Measurements from ENCODE around the gene FPGS. TPM values are rescaled to one million over a fixed set of nuclear protein-coding genes. Genes with fewer than 3 reads are reported as not detected.

The FPGS gene
- total RNA-seq, 1 donor from 2014 or later = 61.4 TPM

GRCh38 chr9:127768698-127769097 is 34.0 kb upstream of the FPGS start:
- Mint-ChIP-seq H3K9me3 (no peaks in the 10 kb centered on the region), H3K4me1 (peaks cover 39% of the 10 kb centered on the region), H3K36me3 (no peaks in the 10 kb centered on the region), H3K4me3 (no peak overlapping the region), H3K27me3 (ENCODE audit: low read depth) (peaks cover 8% of the 10 kb centered on the region), H3K27ac (peak overlapping the region; percentile 99)
- DNase-seq (ENCODE audit: low spot score in 2 of 2, unreplicated experiment in 2 of 2) = no peak
- TF ChIP-seq CTCF (IDR thresholded peaks at IDR 0.05; ENCODE audit: unreplicated experiment) = no peak

GRCh38 chr9:127769101-127769500 is 33.6 kb upstream of the FPGS start:
- Mint-ChIP-seq H3K27ac (peak overlapping the region; percentile 99), H3K36me3 (no peaks in the 10 kb centered on the region)

GRCh38 chr9:127769929-127770582 is 32.6 kb upstream of the FPGS start:
- H3K9me3 Mint-ChIP-seq = no peaks in the 10 kb centered on the region
- TF ChIP-seq CTCF (IDR thresholded peaks at IDR 0.05; ENCODE audit: unreplicated experiment) = no peak
- H3K27me3 Mint-ChIP-seq (ENCODE audit: low read depth) = peaks cover 2% of the 10 kb centered on the region
- peak overlapping the region; percentile 80 for H3K4me3 Mint-ChIP-seq
- peaks cover 39% of the 10 kb centered on the region for H3K4me1 Mint-ChIP-seq
- DNase-seq (ENCODE audit: low spot score in 2 of 2, unreplicated experiment in 2 of 2) = no peak
- peak overlapping the region; percentile 77 for H3K27ac Mint-ChIP-seq
- no peaks in the 10 kb centered on the region for H3K36me3 Mint-ChIP-seq

More at GRCh38 chr9:127769101-127769500, 33.6 kb upstream of the FPGS start:
- Mint-ChIP-seq H3K9me3 (no peaks in the 10 kb centered on the region), H3K4me3 (no peak overlapping the region), H3K4me1 (peaks cover 39% of the 10 kb centered on the region), H3K27me3 (ENCODE audit: low read depth) (peaks cover 4% of the 10 kb centered on the region)
- no peak for TF ChIP-seq CTCF (IDR thresholded peaks at IDR 0.05; ENCODE audit: unreplicated experiment)
- DNase-seq (ENCODE audit: low spot score in 2 of 2, unreplicated experiment in 2 of 2) = no peak

- H3K4me1 Mint-ChIP-seq = peaks cover 39% of the 10 kb centered on the region
- peak overlapping the region; percentile 80 for H3K4me3 Mint-ChIP-seq
- no peaks in the 10 kb centered on the region for H3K36me3 Mint-ChIP-seq
- peaks cover under 1% of the 10 kb centered on the region for H3K27me3 Mint-ChIP-seq (ENCODE audit: low read depth)
- peak overlapping the region; percentile 77 for H3K27ac Mint-ChIP-seq
- H3K9me3 Mint-ChIP-seq = no peaks in the 10 kb centered on the region
- DNase-seq (ENCODE audit: low spot score in 2 of 2, unreplicated experiment in 2 of 2) = no peak
- no peak for TF ChIP-seq CTCF (IDR thresholded peaks at IDR 0.05; ENCODE audit: unreplicated experiment)
Measured at GRCh38 chr9:127770583-127770904, 32.1 kb upstream of the FPGS start.

GRCh38 chr9:127770905-127771569 is 31.6 kb upstream of the FPGS start:
- H3K9me3 Mint-ChIP-seq = no peaks in the 10 kb centered on the region
- H3K4me3 Mint-ChIP-seq = peak overlapping the region; percentile 80
- H3K27ac Mint-ChIP-seq = peak overlapping the region; percentile 77
- H3K4me1 Mint-ChIP-seq = peaks cover 39% of the 10 kb centered on the region
- no peaks in the 10 kb centered on the region for H3K36me3 Mint-ChIP-seq
- H3K27me3 Mint-ChIP-seq (ENCODE audit: low read depth) = no peaks in the 10 kb centered on the region
- peak; percentile 99 for DNase-seq (ENCODE audit: low spot score in 2 of 2, unreplicated experiment in 2 of 2)
- no peak for TF ChIP-seq CTCF (IDR thresholded peaks at IDR 0.05; ENCODE audit: unreplicated experiment)
